ENCODE results near the gene CMSS1. TPM values are rescaled to one million over a fixed set of nuclear protein-coding genes. Genes with fewer than 3 reads are reported as not detected.

Gene CMSS1
- total RNA-seq, 2 donors from 2014 or later: 18.5 to 27.6 TPM

DNA sequence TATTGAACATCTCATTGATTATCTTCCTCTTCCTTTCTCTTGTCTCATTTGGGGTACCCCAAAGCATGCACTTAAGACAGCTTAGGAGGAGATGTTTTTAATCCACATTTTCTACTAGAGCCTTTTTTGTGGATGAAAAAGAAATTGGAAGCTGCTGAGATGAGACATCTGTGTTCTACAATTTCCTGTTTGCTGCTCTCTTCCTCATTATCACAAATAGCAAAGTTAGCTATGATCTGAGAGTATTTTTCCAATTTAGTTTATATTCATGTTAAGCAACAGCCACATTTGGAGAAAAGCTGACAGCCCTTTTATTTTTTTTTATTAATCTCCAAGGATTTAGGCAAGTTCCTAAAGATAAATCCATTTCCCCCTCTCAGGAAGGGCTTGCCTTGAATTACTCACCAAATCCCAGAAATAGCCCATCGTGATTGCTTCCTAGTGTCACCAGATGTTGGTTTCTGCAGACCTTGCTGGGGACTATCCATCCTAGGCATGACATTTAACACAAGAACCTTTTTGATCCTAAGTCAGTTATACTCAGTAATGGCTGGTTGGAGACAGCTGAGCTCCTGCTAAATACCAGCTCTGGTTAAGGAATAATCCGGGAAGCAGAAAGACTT, 367.4 kb downstream of the CMSS1 start:
- intact Hi-C loops (cut with DNase I): no loop called here
- DNase-seq (ENCODE audit: low spot score): no peak

DNA sequence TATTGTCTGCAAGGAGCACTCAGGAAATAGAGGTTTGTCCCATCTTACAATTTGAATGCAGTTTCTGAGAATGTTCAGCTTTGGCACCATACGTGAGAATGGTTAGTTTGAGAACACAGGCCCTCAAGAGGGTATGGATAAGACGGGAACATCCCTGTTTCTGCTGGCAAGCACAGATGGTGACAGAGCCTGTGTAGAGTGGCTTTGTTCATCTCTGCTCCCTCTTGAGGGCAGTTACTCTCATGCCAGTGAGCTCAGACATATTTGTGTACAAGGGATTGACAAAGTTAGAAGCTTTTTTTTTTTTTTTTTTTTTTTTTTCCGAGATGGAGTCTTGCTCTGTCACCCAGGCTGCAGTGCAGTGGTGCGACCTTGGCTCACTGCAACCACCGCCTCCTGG, 368.2 kb downstream of the CMSS1 start:
- no peak for DNase-seq (ENCODE audit: low spot score)
- intact Hi-C loops (cut with DNase I): no loop called here

DNA sequence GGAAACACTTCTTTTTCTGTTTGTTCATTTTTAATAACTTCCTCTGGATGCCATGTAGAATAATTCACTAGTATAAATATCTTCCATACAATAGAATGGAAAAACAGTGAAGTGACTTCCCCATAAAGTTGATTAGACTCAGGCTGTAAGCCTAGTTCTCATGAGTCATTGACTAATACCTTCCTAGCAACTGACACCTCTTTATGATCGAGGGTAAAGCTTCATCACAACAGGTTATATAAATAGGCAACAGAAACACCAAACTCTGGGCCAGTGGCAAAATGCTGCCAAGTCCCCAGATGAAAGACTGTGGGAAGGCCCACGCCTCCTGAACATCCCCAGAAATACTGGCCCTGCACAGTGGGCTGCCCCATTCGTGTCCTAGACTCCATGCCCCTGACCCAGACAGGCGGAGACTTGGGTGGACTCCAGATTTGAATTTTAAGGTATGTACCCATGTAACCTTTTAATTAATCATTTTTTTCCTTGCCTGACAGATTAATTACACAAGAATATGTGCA, 371.8 kb downstream of the CMSS1 start:
- intact Hi-C loops (cut with DNase I): no loop called here
- no peak for DNase-seq (ENCODE audit: low spot score)

DNA sequence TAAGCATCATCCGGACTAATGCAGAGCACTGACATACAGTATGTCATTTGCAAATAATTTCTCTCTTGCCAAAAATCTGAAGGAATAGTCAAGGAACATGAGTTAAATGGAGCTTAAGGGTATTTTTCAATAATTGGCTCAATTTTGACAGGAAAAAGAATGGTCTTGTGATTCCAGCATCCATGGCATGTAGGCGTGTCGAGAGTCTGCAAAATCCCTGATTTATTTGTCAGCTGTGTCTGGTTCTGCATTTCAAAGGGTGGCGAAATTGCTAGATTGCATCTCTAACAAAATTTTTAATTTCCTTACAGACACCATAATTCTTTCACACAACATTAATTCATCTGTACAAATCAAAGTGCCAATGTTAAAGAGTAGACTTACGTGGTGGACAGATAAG, 377.7 kb downstream of the CMSS1 start:
- intact Hi-C loops (cut with DNase I): no loop called here
- no peak for DNase-seq (ENCODE audit: low spot score)

GRCh38 chr3:100197876-100198275, 380.2 kb downstream of the CMSS1 start:
- no peak for DNase-seq (ENCODE audit: low spot score)
- intact Hi-C loops (cut with DNase I): no loop called here

- no peak for DNase-seq (ENCODE audit: low spot score)
- intact Hi-C loops (cut with DNase I): no loop called here
These were observed 381.1 kb downstream of the CMSS1 start for GRCh38 chr3:100198579-100199269.

- intact Hi-C loops (cut with DNase I): no loop called here
- DNase-seq (ENCODE audit: low spot score): no peak
These were observed 387.5 kb downstream of the CMSS1 start for GRCh38 chr3:100205171-100205570.

DNA sequence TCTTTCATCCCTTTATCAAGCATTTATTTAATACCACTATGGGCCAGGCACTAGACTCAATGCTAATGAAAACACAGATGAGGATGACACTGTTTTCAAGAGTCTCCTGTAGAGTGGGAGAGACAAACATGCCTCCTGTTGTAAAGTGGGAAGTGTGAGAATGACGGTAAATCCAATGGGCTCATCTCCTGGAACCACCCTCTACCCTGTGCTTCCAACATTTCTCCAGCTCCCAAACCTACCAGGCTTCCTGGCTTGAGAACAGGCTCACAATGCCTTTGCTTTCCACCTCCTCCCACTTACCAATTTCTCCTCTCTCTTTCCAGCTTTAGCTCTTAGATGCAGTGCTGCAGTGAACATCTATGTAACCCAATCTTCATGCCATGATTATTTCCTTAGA, 389.0 kb downstream of the CMSS1 start:
- intact Hi-C loops (cut with DNase I): no loop called here

GRCh38 chr3:100207886-100208285, 390.2 kb downstream of the CMSS1 start:
- no peak for DNase-seq (ENCODE audit: low spot score)
- intact Hi-C loops (cut with DNase I): no loop called here

More for the DNA sequence above, 389.0 kb downstream of the CMSS1 start:
- no peak for DNase-seq (ENCODE audit: low spot score)

DNA sequence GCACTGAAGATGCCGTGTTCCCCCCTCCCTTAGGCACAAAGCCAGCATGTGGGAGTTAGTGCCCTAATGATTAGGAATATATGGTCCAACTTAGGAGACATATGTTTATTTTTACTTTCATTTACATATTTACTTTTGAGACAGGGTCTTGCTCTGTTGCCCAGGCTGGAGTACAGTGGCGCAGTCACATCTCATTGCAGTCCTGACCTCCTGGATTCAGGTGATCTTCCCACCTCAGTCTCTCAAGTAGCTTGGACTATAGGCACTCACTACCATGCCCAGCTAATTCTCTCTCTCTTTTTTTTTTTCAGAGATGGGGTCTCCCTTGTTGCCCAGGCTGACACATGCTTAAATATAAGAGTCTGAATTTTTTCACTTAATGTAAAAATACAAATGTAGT, 391.5 kb downstream of the CMSS1 start:
- intact Hi-C loops (cut with DNase I): no loop called here
- DNase-seq (ENCODE audit: low spot score): no peak

DNA sequence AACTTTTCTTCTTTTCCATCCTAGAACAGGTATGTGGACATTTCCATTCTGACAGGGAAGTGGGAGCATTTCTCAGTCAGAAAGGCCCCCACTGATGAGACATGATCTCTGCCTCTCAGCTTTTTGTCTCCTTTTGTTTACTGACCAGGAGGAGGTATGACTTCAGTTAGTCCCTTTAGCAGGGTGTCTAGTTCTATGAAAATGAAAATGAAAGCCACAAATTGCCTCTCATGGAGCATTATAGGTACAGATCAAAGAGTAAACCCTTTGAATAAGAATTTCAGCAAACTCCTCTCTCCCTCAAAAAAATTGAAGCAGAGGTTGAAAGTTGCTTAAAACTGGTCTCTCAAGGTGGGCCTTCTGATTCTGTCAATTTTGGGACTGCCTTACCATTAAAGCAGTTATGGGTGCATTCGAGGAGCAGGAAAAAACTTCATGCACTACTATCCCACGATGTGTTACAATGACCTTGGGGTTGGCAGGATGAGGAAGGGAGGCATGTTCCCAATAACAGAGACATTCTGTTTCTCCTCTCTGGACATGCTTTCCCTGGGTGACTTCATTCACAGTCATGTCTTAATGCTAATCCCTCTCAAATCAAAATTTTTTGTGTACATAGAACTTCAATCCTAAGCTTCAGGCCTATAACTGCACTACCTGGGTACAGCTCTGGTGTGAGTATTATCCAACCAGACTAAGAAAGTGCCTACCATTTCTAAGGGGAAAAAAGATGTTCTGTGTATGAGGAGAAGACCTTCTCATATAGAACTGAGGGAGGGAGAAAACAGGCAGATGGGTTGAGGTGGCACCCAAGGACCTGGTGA, 392.5 kb downstream of the CMSS1 start:
- intact Hi-C loops (cut with DNase I): loop anchor here in 1 of 2 donors (10.0 kb wide), 1 partner anchor 45 kb away; no protein-coding TSS in a partner anchor
- DNase-seq (ENCODE audit: low spot score): no peak

DNA sequence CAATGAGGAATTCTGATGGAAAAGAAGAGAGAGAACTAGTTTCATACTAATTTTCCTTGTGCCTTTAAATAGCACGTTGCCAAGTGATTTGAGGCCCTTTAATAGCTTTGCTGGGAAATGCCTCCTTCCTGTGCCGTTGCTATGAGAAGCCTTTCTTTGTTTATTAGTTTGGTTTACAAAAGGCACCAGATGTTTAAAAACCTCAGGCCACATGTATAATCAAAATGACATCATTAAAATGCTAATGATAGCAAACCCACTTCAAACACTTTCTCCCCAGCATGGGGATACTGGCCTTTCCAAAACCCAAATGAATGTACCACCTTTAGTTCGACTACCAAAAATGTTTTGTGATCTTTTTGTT, 393.1 kb downstream of the CMSS1 start:
- intact Hi-C loops (cut with DNase I): loop anchor here in 1 of 2 donors (10.0 kb wide), 1 partner anchor 46 kb away; no protein-coding TSS in a partner anchor
- DNase-seq (ENCODE audit: low spot score): no peak

- intact Hi-C loops (cut with DNase I): loop anchor here in 1 of 2 donors (10.0 kb wide), 1 partner anchor 49 kb away; no protein-coding TSS in a partner anchor
- DNase-seq (ENCODE audit: low spot score): no peak
These were observed 396.4 kb downstream of the CMSS1 start for GRCh38 chr3:100213891-100214573.

GRCh38 chr3:100214574-100214964, 396.9 kb downstream of the CMSS1 start:
- intact Hi-C loops (cut with DNase I): loop anchor here in 1 of 2 donors (10.0 kb wide), 1 partner anchor 50 kb away; no protein-coding TSS in a partner anchor
- no peak for DNase-seq (ENCODE audit: low spot score)

DNA sequence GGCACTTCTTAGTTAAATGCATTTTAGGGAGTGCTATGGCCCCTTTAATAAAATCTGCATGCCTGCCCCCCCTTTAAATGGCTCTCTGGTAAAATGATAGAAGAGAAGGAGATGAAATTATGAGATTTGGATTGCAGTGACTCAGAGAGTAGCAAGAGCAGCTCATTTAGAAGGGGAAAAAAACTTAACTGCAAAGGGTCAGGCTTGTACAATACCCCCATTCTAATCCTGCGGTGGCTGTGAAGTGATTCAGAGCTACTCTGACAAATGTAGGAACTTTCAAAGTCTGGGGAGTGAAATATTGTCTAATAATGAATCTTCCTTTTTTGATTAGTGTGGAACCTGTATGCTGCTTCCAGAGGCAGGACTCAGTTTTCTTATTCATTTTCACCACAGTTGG, 399.1 kb downstream of the CMSS1 start:
- DNase-seq (ENCODE audit: low spot score): no peak
- intact Hi-C loops (cut with DNase I): loop anchor here in 1 of 2 donors (10.0 kb wide), 1 partner anchor 52 kb away; no protein-coding TSS in a partner anchor

DNA sequence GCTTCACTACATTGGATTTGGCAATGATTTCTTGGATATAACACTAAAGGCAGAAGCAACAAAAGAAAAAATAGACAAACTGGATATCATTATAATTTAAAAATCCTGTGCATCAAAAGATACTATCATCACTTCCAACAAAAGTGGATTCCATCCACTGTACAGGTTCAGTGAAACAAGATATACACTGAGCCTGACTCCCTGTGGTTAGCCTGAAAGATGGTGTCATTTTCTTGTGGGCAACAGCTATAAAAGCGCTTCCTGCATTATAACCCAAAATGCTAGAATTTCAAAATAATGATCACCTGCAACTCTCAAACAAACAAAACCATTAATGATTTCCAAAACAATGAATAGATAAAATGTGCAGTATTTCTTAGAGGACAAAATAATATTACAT, 403.5 kb downstream of the CMSS1 start:
- intact Hi-C loops (cut with DNase I): no loop called here
- no peak for DNase-seq (ENCODE audit: low spot score)

- intact Hi-C loops (cut with DNase I): no loop called here
- no peak for DNase-seq (ENCODE audit: low spot score)
These were observed 407.5 kb downstream of the CMSS1 start for GRCh38 chr3:100225193-100225592.

GRCh38 chr3:100225883-100226282, 408.2 kb downstream of the CMSS1 start:
- intact Hi-C loops (cut with DNase I): no loop called here
- no peak for DNase-seq (ENCODE audit: low spot score)

GRCh38 chr3:100226712-100227429, 409.2 kb downstream of the CMSS1 start:
- no peak for DNase-seq (ENCODE audit: low spot score)
- intact Hi-C loops (cut with DNase I): no loop called here

Measured in posterior vena cava (tissue), 2 donors.